Peyer's patch (tissue), 4 donors: ENCODE data around the gene FA2H. TPM values are rescaled to one million over a fixed set of nuclear protein-coding genes. Genes with fewer than 3 reads are reported as not detected.

ENCODE experiments used
- DNase-seq, 3 donors: peaks; one replicate each; pipeline ENCODE4 v3.0.0-alpha.2; 2017 to 2019
- H3K27ac ChIP-seq, 4 donors: fragments of 200-600 bp; sonication (generic); one replicate each; pipeline ENCODE4 v1.5.1; 2016 to 2019
- H3K27me3 ChIP-seq, 2 donors: fragments of 200-600 bp; sonication (generic); one replicate each; pipeline ENCODE4 v1.5.1; 2019
- H3K36me3 ChIP-seq, 3 donors: fragments of 200-600 bp; sonication (generic); one replicate each; pipeline ENCODE4 v1.5.1; 2016 to 2019
- H3K4me1 ChIP-seq, 4 donors: fragments of 200-600 bp; sonication (generic); one replicate each; pipeline ENCODE4 v1.5.1; 2016 to 2019
- H3K4me3 ChIP-seq, 4 donors: fragments of 200-600 bp; sonication (generic); 1 replicate in 3 of 4; 2 replicates in 1 of 4; pipeline ENCODE4 v1.5.1; 2016 to 2019; ENCODE audit warnings: mild to moderate bottlenecking in 1 of 4
- H3K9me3 ChIP-seq, 4 donors: fragments of 200-600 bp; sonication (generic); one replicate each; pipeline ENCODE4 v1.5.1; 2016 to 2019; ENCODE audit warnings: mild to moderate bottlenecking in 1 of 4
- POLR2A ChIP-seq, 2 donors: fragments of 450-650 bp; IDR thresholded peaks; one replicate each; pipeline ENCODE4 v1.5.1; 2017; ENCODE audit warnings: antibody characterized with exemption in 2 of 2, mild to moderate bottlenecking in 2 of 2, moderate library complexity in 2 of 2
- total RNA-seq, 4 donors: library from RNA; depleted of rRNA; stranded (reverse); fragments of >200 nt; gene quantifications; one replicate each; pipeline ENCODE4 v1.1.0, GENCODE V29; 2016
- TF ChIP-seq, protein P1 (sequence below), 6 experiments: fragments of 450-650 bp in 4 of 6; fragments of 200-600 bp in 2 of 6; sonication (generic) in 1 of 6; IDR thresholded peaks; one replicate each; pipeline ENCODE4 v1.5.1; 2017 to 2019; ENCODE audit warnings: antibody characterized with exemption in 6 of 6, mild to moderate bottlenecking in 3 of 6, moderate library complexity in 1 of 6

Gene FA2H
- total RNA-seq, 4 donors from 2014 or later, result 6.6 to 36.9 (median 24.7) TPM

DNA sequence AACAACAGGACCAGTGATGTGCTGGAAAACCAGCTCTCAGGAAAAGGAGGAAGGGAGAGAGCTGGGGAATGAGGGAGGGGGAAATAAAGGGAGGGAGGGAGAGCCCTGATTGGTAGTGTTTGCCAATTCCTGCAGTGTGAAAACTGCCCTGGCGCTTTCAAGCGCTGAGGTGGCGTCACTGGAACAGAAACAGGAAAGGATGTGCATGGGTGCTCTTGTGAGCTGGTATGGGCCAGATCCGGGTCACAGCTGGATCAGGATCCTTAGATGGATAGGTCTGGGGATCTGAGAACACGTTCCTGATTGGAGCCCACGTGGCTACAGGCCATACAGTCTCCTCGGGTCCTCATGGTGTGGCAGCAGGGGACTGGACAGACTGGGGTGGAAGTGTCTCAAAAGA, 57.3 kb downstream of the FA2H start:
- H3K27ac ChIP-seq, result no peak overlapping the region
- no peaks in the 10 kb centered on the region for H3K4me1 ChIP-seq
- no peaks in the 10 kb centered on the region for H3K27me3 ChIP-seq
- no peaks in the 10 kb centered on the region for H3K36me3 ChIP-seq
- no peak for TF ChIP-seq POLR2A (IDR thresholded peaks at IDR 0.05)
- TF ChIP-seq, protein P1, sequence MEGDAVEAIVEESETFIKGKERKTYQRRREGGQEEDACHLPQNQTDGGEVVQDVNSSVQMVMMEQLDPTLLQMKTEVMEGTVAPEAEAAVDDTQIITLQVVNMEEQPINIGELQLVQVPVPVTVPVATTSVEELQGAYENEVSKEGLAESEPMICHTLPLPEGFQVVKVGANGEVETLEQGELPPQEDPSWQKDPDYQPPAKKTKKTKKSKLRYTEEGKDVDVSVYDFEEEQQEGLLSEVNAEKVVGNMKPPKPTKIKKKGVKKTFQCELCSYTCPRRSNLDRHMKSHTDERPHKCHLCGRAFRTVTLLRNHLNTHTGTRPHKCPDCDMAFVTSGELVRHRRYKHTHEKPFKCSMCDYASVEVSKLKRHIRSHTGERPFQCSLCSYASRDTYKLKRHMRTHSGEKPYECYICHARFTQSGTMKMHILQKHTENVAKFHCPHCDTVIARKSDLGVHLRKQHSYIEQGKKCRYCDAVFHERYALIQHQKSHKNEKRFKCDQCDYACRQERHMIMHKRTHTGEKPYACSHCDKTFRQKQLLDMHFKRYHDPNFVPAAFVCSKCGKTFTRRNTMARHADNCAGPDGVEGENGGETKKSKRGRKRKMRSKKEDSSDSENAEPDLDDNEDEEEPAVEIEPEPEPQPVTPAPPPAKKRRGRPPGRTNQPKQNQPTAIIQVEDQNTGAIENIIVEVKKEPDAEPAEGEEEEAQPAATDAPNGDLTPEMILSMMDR (IDR thresholded peaks at IDR 0.05), result no peak
- peak in 1 of 3 donors; percentile 28 for DNase-seq
- H3K9me3 ChIP-seq, result no peaks in the 10 kb centered on the region
- no peak overlapping the region for H3K4me3 ChIP-seq

DNA sequence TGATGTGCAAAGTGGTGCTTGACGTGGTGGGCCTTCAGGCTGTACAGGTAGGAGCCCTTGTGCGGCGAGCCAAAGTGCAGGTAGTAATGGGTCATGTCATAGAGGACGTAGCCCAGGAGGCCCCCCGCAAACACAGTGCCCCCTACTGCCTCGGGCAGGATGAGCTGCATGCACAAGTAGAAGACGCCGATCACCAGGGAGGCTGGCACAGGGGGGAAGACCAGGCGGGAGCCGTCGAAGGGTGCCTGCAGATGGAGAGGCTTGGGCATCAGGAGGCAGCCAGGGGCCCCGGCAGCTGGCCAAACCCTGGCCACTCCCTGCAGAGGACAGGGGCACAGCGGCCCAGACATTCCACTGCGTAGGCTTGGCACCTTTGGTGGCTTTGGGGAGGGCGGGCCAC, 58.3 kb downstream of the FA2H start:
- no peaks in the 10 kb centered on the region for H3K9me3 ChIP-seq
- no peaks in the 10 kb centered on the region for H3K36me3 ChIP-seq
- DNase-seq, result peak in 1 of 3 donors; percentile 23
- H3K4me1 ChIP-seq, result no peaks in the 10 kb centered on the region
- no peak overlapping the region for H3K27ac ChIP-seq
- no peaks in the 10 kb centered on the region for H3K27me3 ChIP-seq
- no peak overlapping the region for H3K4me3 ChIP-seq
- TF ChIP-seq POLR2A (IDR thresholded peaks at IDR 0.05), result no peak
- TF ChIP-seq, protein P1 (IDR thresholded peaks at IDR 0.05), result no peak

DNA sequence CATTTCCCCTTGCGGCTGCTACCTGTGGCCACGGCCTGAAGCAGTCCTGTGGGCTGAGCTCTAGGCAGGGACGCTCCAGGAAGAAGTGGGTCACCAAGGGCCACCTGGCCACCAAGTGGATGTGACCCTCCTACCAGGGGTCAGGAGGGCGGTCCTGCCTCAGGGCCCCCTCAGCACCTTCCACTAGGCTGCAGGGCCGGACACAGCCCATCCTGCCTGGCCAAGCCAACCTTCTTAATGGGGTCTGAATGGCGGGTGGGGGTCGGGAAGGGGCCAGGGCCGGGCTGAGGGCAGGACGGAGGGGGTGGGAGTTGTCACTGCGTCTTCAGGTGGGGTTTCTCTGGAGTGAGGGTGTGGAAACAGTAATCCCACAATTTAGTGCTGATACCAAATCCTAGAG, 60.7 kb downstream of the FA2H start:
- Histone ChIP-seq H3K4me1 (peaks cover 0 to 3% (median 0%) of the 10 kb centered on the region in 4 donors), H3K27ac (no peak overlapping the region), H3K27me3 (no peaks in the 10 kb centered on the region), H3K4me3 (no peak overlapping the region), H3K9me3 (no peaks in the 10 kb centered on the region), H3K36me3 (no peaks in the 10 kb centered on the region)
- peak in 1 of 3 donors; percentile 44 for DNase-seq
- TF ChIP-seq, protein P1 (IDR thresholded peaks at IDR 0.05), result no peak
- no peak for TF ChIP-seq POLR2A (IDR thresholded peaks at IDR 0.05)

DNA sequence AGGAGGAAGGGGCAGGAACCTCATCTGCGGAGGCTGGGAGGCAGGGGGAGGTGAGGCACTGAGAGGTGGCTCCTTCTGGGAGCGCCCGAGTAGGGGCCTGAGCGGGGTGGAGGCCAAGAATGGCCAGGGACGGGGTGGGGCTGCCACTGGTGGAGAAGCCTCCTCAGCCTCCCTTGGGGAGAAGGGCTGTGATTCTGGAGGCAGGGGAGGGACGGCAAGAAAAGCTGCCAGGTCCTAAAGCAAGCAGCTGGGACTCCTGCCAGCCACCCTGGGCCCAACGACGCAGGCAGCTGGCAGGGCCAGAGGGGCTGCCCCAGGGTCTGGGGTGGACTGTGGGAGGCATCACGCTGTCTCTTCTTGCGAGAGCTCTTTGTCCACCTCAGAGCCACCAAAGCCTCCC, 61.3 kb downstream of the FA2H start:
- Histone ChIP-seq H3K4me1 (peaks cover 0 to 3% (median 0%) of the 10 kb centered on the region in 4 donors), H3K4me3 (no peak overlapping the region), H3K36me3 (no peaks in the 10 kb centered on the region), H3K27ac (no peak overlapping the region), H3K27me3 (no peaks in the 10 kb centered on the region), H3K9me3 (no peaks in the 10 kb centered on the region)
- peak in 1 of 3 donors; percentile 37 for DNase-seq
- TF ChIP-seq POLR2A (IDR thresholded peaks at IDR 0.05), result no peak
- TF ChIP-seq, protein P1 (IDR thresholded peaks at IDR 0.05), result no peak

DNA sequence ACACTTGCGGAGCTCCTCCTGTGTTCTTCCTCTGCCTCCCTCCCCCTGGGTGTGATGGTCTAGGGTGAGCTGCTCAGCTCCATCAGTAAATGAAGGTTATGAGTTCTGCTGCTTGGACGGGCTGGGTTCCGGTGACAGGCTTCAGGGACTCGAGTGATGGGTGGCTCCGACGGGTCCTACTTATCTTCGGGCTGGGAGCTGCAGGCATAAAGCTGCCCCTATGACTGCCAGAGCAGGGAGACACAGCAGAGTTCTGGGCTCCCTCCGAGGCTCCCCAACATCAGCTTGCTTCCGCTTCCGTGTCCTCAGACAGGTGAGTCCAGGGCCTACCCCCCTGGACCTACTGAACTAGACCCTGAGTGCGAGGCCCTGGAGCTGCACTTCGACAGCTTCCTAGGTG, 62.7 kb downstream of the FA2H start:
- H3K9me3 ChIP-seq, result no peaks in the 10 kb centered on the region
- no peak overlapping the region for H3K27ac ChIP-seq
- peaks cover 0 to 3% (median 0%) of the 10 kb centered on the region in 4 donors for H3K4me1 ChIP-seq
- DNase-seq, result peak in 1 of 3 donors; percentile 48
- H3K27me3 ChIP-seq, result no peaks in the 10 kb centered on the region
- H3K36me3 ChIP-seq, result no peaks in the 10 kb centered on the region
- no peak overlapping the region for H3K4me3 ChIP-seq
- TF ChIP-seq, protein P1 (IDR thresholded peaks at IDR 0.05), result no peak
- no peak for TF ChIP-seq POLR2A (IDR thresholded peaks at IDR 0.05)

DNA sequence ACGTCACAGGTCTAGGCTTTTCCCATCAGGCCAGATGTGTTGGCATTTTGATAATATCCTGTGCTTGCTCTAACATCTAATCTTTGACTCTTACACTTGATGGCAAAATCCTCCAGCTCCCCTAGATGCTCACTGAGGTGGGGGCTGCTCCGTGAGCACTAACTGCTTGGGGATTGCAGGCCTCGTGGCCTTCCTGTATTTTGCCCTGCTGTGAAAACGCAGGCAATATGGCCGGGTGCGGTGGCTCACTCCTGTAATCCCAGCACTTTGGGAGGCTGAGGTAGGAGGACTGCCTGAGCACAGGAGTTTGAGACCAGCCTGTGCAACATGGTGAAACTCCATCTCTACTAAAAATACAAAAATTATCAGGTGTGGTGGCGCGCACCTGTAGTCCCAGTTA, 64.2 kb downstream of the FA2H start:
- H3K9me3 ChIP-seq, result no peaks in the 10 kb centered on the region
- no peaks in the 10 kb centered on the region for H3K36me3 ChIP-seq
- H3K4me3 ChIP-seq, result no peak overlapping the region
- H3K27me3 ChIP-seq, result no peaks in the 10 kb centered on the region
- no peak overlapping the region for H3K27ac ChIP-seq
- TF ChIP-seq, protein P1 (IDR thresholded peaks at IDR 0.05), result no peak
- TF ChIP-seq POLR2A (IDR thresholded peaks at IDR 0.05), result no peak
- no peak for DNase-seq
- peaks cover 0 to 3% (median 0%) of the 10 kb centered on the region in 4 donors for H3K4me1 ChIP-seq
